Activated B cell treated with CpG ODN at 0.5 μM for 24 hours (primary cell): ENCODE results near the gene MOB3A. TPM values are rescaled to one million over a fixed set of nuclear protein-coding genes. Genes with fewer than 3 reads are reported as not detected.

Experiments used
- ATAC-seq: fragments of 200-7000 bp; cut with Tn5 transposase; one replicate; pipeline ENCODE4 v1.10.0; 2021; ENCODE audit warnings: low read depth, mild to moderate bottlenecking, moderate library complexity
- CTCF ChIA-PET: fragments of 350-600 bp; sonication (Branson Sonifier 250); formaldehyde crosslinking; loops from one replicate; lab custom pipeline; 2021; ENCODE audit warnings: antibody characterized with exemption; lab: Charles Lee
- POLR2A ChIA-PET: fragments of 350-600 bp; sonication (Branson Sonifier 250); formaldehyde crosslinking; loops from one replicate; lab custom pipeline; 2021; ENCODE audit warnings: antibody characterized with exemption; lab: Charles Lee
- DNase-seq: peaks from one replicate; pipeline ENCODE4 v3.0.0; 2022
- H3K27ac Mint-ChIP-seq: one replicate; pipeline ENCODE4 v1.8.0; 2020; ENCODE audit warnings: mixed read lengths
- H3K27me3 Mint-ChIP-seq: one replicate; pipeline ENCODE4 v1.8.0; 2021; ENCODE audit warnings: mixed read lengths
- H3K36me3 Mint-ChIP-seq: one replicate; pipeline ENCODE4 v1.8.0; 2021; ENCODE audit warnings: low read depth, mixed read lengths
- H3K4me1 Mint-ChIP-seq: one replicate; pipeline ENCODE4 v1.8.0; 2021; ENCODE audit warnings: mixed read lengths
- H3K4me3 Mint-ChIP-seq: one replicate; pipeline ENCODE4 v1.8.0; 2020; ENCODE audit warnings: mild to moderate bottlenecking, mixed read lengths
- H3K9me3 Mint-ChIP-seq: one replicate; pipeline ENCODE4 v1.8.0; 2020; ENCODE audit warnings: mixed read lengths
- CTCF ChIP-seq: fragments of 200-600 bp; IDR thresholded peaks from one replicate; pipeline ENCODE4 v1.8.0; 2022; ENCODE audit warnings: antibody characterized with exemption, mild to moderate bottlenecking
- intact Hi-C: fragments of 100-400 bp; cut with micrococcal nuclease; formaldehyde crosslinking; loops from one replicate; pipeline ENCODE4 v1.15.1; 2024
- total RNA-seq: library from RNA; stranded (reverse); gene quantifications from 2 replicates; pipeline ENCODE4 v1.2.3, GENCODE V29; 2022

MOB3A gene
- total RNA-seq, 1 donor from 2014 or later = 189 TPM

- TF ChIP-seq CTCF = no peak
- no peak for DNase-seq
- POLR2A ChIA-PET = interaction anchor here (1.0 to 59.1 kb wide), 3 partner anchors 9 to 28 kb away, joined by 3 to 2723 read pairs (median 490); partner anchors contain the start of genes IZUMO4 and MOB3A
- CTCF ChIA-PET = interaction anchor here (1.2 kb wide), 1 partner anchor 39 kb away, joined by 3 read pairs; no protein-coding TSS in a partner anchor
- no peaks in the 10 kb centered on the region for H3K9me3 Mint-ChIP-seq
- peak overlapping the region; percentile 71 for H3K4me3 Mint-ChIP-seq
- no peaks in the 10 kb centered on the region for H3K27me3 Mint-ChIP-seq
- peaks cover 67% of the 10 kb centered on the region for H3K4me1 Mint-ChIP-seq
- no peak for ATAC-seq
- peak overlapping the region; percentile 92 for H3K27ac Mint-ChIP-seq
- intact Hi-C loops = loop anchor here (5.0 kb wide), 1 partner anchor 192 kb away; the partner anchor contains the start of gene KLF16
- H3K36me3 Mint-ChIP-seq = peaks cover 4% of the 10 kb centered on the region
These were observed 41.4 kb downstream of the MOB3A start for GRCh38 chr19:2054763-2055162.

GRCh38 chr19:2053601-2054389, 42.3 kb downstream of the MOB3A start:
- peaks cover 73% of the 10 kb centered on the region for H3K4me1 Mint-ChIP-seq
- intact Hi-C loops = loop anchor here (5.0 kb wide), 1 partner anchor 191 kb away; the partner anchor contains the start of gene KLF16
- no peak for ATAC-seq
- no peak for TF ChIP-seq CTCF
- peak overlapping the region; percentile 97 for H3K27ac Mint-ChIP-seq
- POLR2A ChIA-PET = interaction anchor here (0.6 to 59.1 kb wide), 7 partner anchors 8 to 178 kb away, joined by 3 to 2723 read pairs (median 13); partner anchors contain the start of genes IZUMO4 and MOB3A
- CTCF ChIA-PET = interaction anchor here (1.2 to 2.0 kb wide), 2 partner anchors 16 to 40 kb away, joined by 3 to 6 read pairs; no protein-coding TSS in a partner anchor
- H3K4me3 Mint-ChIP-seq = no peak overlapping the region
- H3K36me3 Mint-ChIP-seq = peaks cover 14% of the 10 kb centered on the region
- no peaks in the 10 kb centered on the region for H3K27me3 Mint-ChIP-seq
- no peaks in the 10 kb centered on the region for H3K9me3 Mint-ChIP-seq
- DNase-seq = no peak

- Mint-ChIP-seq H3K4me3 (peak overlapping the region; percentile 83), H3K4me1 (peaks cover 76% of the 10 kb centered on the region), H3K27me3 (no peaks in the 10 kb centered on the region), H3K27ac (peak overlapping the region; percentile 97), H3K36me3 (peaks cover 29% of the 10 kb centered on the region), H3K9me3 (no peaks in the 10 kb centered on the region)
- ChIA-PET CTCF (interaction anchor here (0.6 to 2.0 kb wide), 9 partner anchors 9 to 187 kb away, joined by 3 to 25 read pairs (median 6); partner anchors contain the start of gene MOB3A), POLR2A (interaction anchor here (0.6 to 59.1 kb wide), 30 partner anchors 10 to 577 kb away, joined by 3 to 2723 read pairs (median 6); partner anchors contain the start of genes ADAT3, AP3D1, BTBD2 and IZUMO4)
- intact Hi-C loops = loop anchor here (1.0 to 5.0 kb wide), 9 partner anchors 9 to 190 kb away; partner anchors contain the start of genes AP3D1, CSNK1G2, IZUMO4 and KLF16
- ATAC-seq (peak; percentile 19), DNase-seq (peak; percentile 77)
- TF ChIP-seq CTCF = no peak
These were observed 44.1 kb downstream of the MOB3A start for GRCh38 chr19:2051773-2052704.

- peaks cover 77% of the 10 kb centered on the region for H3K4me1 Mint-ChIP-seq
These were observed 44.9 kb downstream of the MOB3A start, which contains the start of gene MKNK2 for GRCh38 chr19:2050991-2051772. Gene MKNK2, minus strand, starts transcription at chr19:2051244. Its CDS starts 393 bp downstream, at chr19:2050851.

More at GRCh38 chr19:2050991-2051772, 44.9 kb downstream of the MOB3A start, which contains the start of gene MKNK2:
- no peaks in the 10 kb centered on the region for H3K27me3 Mint-ChIP-seq
- CTCF ChIA-PET = interaction anchor here (0.6 to 1.9 kb wide), 7 partner anchors 10 to 186 kb away, joined by 3 to 25 read pairs (median 6); partner anchors contain the start of gene MOB3A
- TF ChIP-seq CTCF = no peak
- ATAC-seq (peak; percentile 61), DNase-seq (peak; percentile 99)
- no peaks in the 10 kb centered on the region for H3K9me3 Mint-ChIP-seq
- peak within 1 kb of the TSS; percentile 93 for H3K4me3 Mint-ChIP-seq
- POLR2A ChIA-PET = interaction anchor here (0.5 to 59.1 kb wide), 27 partner anchors 11 to 578 kb away, joined by 3 to 2723 read pairs (median 5); partner anchors contain the start of genes ADAT3, AP3D1, BTBD2 and IZUMO4
- H3K36me3 Mint-ChIP-seq = peaks cover 38% of the 10 kb centered on the region
- peak within 1 kb of the TSS; percentile 97 for H3K27ac Mint-ChIP-seq
- intact Hi-C loops = loop anchor here (1.0 to 5.0 kb wide), 7 partner anchors 9 to 189 kb away; partner anchors contain the start of genes AP3D1, CSNK1G2, IZUMO4 and KLF16
